GM23338 (cell line): Measurements from ENCODE around the gene RAI14. TPM values are rescaled to one million over a fixed set of nuclear protein-coding genes. Genes with fewer than 3 reads are reported as not detected.

Source experiments
- ATAC-seq: fragments of 200-7000 bp; cut with Tn5 transposase; 3 replicates; pipeline ENCODE4 v1.9.1; 2020
- DNase-seq: peaks from one replicate; pipeline ENCODE4 v3.0.0-alpha.2; 2015; ENCODE audit warnings: low spot score
- H2AFZ ChIP-seq: fragments of 200-600 bp; sonication (generic); 2 replicates; pipeline ENCODE4 v1.8.0; 2016; ENCODE audit warnings: antibody characterized with exemption, mild to moderate bottlenecking, moderate library complexity
- H3F3A ChIP-seq: fragments of 200-600 bp; sonication (generic); replicated peaks from 2 replicates; pipeline ENCODE4 v1.8.0; 2017; ENCODE audit warnings: antibody characterized with exemption, mixed run types, low read depth
- H3K27ac ChIP-seq: fragments of 200-600 bp; sonication (generic); 2 replicates; pipeline ENCODE4 v1.6.1; 2016; ENCODE audit warnings: low read depth
- H3K27me3 ChIP-seq: fragments of 200-600 bp; sonication (generic); 2 replicates; pipeline ENCODE4 v1.8.0; 2016; ENCODE audit warnings: mild to moderate bottlenecking, mixed run types, moderate library complexity; ENCODE audit not compliant: insufficient read depth
- H3K36me3 ChIP-seq: fragments of 200-600 bp; sonication (generic); 2 replicates; pipeline ENCODE4 v1.8.0; 2016; ENCODE audit warnings: mild to moderate bottlenecking; ENCODE audit not compliant: insufficient read depth
- H3K4me1 ChIP-seq: fragments of 200-600 bp; sonication (generic); 2 replicates; pipeline ENCODE4 v1.8.0; 2016; ENCODE audit warnings: mild to moderate bottlenecking, moderate library complexity; ENCODE audit not compliant: insufficient read depth
- H3K4me2 ChIP-seq: fragments of 200-600 bp; sonication (generic); 2 replicates; pipeline ENCODE4 v1.7.1; 2017; ENCODE audit warnings: mixed run types
- H3K4me3 ChIP-seq: fragments of 200-600 bp; sonication (generic); 2 replicates; pipeline ENCODE4 v1.6.1; 2016; ENCODE audit warnings: mixed run types
- H3K79me2 ChIP-seq: fragments of 200-600 bp; sonication (generic); replicated peaks from 2 replicates; pipeline ENCODE4 v1.8.0; 2017; ENCODE audit warnings: mild to moderate bottlenecking; ENCODE audit not compliant: insufficient read depth
- H3K9me2 ChIP-seq: fragments of 200-600 bp; sonication (generic); 2 replicates; pipeline ENCODE4 v1.8.0; 2017; ENCODE audit not compliant: insufficient read depth
- H4K20me1 ChIP-seq: fragments of 200-600 bp; sonication (generic); replicated peaks from 2 replicates; pipeline ENCODE4 v1.8.0; 2017; ENCODE audit warnings: mild to moderate bottlenecking; ENCODE audit not compliant: insufficient read depth
- H3K27ac Mint-ChIP-seq: 2 replicates; pipeline ENCODE4 v1.8.0; 2020; ENCODE audit warnings: inconsistent platforms, mild to moderate bottlenecking, moderate library complexity, mixed read lengths
- H3K27me3 Mint-ChIP-seq: 3 replicates; pipeline ENCODE4 v1.8.0; 2022; ENCODE audit warnings: low read depth, mild to moderate bottlenecking, moderate library complexity, mixed read lengths, inconsistent platforms; ENCODE audit not compliant: insufficient read depth, poor library complexity
- H3K36me3 Mint-ChIP-seq: 3 replicates; pipeline ENCODE4 v1.8.0; 2021; ENCODE audit warnings: low read depth, mild to moderate bottlenecking, inconsistent platforms, moderate library complexity, mixed read lengths
- H3K4me1 Mint-ChIP-seq: 3 replicates; pipeline ENCODE4 v1.8.0; 2020; ENCODE audit warnings: mild to moderate bottlenecking, inconsistent platforms, mixed read lengths
- H3K4me3 Mint-ChIP-seq: 3 replicates; pipeline ENCODE4 v1.8.0; 2021; ENCODE audit warnings: moderate library complexity, mild to moderate bottlenecking, inconsistent platforms, mixed read lengths
- H3K9me3 Mint-ChIP-seq: 3 replicates; pipeline ENCODE4 v1.8.0; 2020; ENCODE audit warnings: moderate library complexity, mild to moderate bottlenecking, inconsistent platforms, mixed read lengths
- CREB1 ChIP-seq: fragments of 250-450 bp; sonication (Bioruptor Pico); IDR thresholded peaks from 2 replicates; pipeline ENCODE4 v1.5.0; 2020; ENCODE audit warnings: low read depth, mild to moderate bottlenecking, moderate library complexity
- CTCF ChIP-seq, 2 experiments: fragments of 200-600 bp in 1 of 2; sonication (generic) in 1 of 2; conservative IDR thresholded peaks; 2 replicates each; pipeline versions ENCODE4 v1.5.1 to v1.6.1; 2016 to 2017; ENCODE audit warnings: antibody characterized with exemption in 2 of 2, low read depth in 2 of 2, mild to moderate bottlenecking in 2 of 2, moderate library complexity in 1 of 2
- EZH2 ChIP-seq: fragments of 200-600 bp; sonication (generic); IDR thresholded peaks from one replicate; pipeline ENCODE4 v1.8.0; 2017; ENCODE audit warnings: antibody characterized with exemption, mild to moderate bottlenecking, low read depth; ENCODE audit not compliant: unreplicated experiment
- POLR2AphosphoS5 ChIP-seq: IDR thresholded peaks from 2 replicates; pipeline ENCODE4 v1.6.1; 2016; ENCODE audit warnings: antibody characterized with exemption, low read depth
- STAT1 ChIP-seq: IDR thresholded peaks from one replicate; pipeline ENCODE4 v1.6.1; 2016; ENCODE audit warnings: antibody characterized with exemption; ENCODE audit not compliant: unreplicated experiment
- ZNF114 ChIP-seq: fragments of 250-450 bp; sonication (Bioruptor Pico); IDR thresholded peaks from 2 replicates; pipeline ENCODE4 v1.5.0; 2020; ENCODE audit warnings: mild to moderate bottlenecking, moderate library complexity
- ZNF462 ChIP-seq: fragments of 250-450 bp; sonication (Bioruptor Pico); IDR thresholded peaks from 2 replicates; pipeline ENCODE4 v1.5.0; 2020; ENCODE audit warnings: mild to moderate bottlenecking, moderate library complexity
- polyA plus RNA-seq: library from polyadenylated mRNA; unstranded; fragments of >200 nt; fragmentation: Nextera tagmentation; extraction: Ambion mirVana; gene quantifications from 2 replicates; pipeline ENCODE4 v1.2.1, GENCODE V29; 2016
- total RNA-seq: library from RNA; depleted of rRNA; stranded (reverse); fragments of >200 nt; shearing (Covaris generic); gene quantifications from 2 replicates; pipeline ENCODE4 v1.2.3, GENCODE V29; 2014
- TF ChIP-seq, protein P1 (sequence below): IDR thresholded peaks from 2 replicates; pipeline ENCODE4 v1.6.1; 2016; ENCODE audit warnings: antibody characterized with exemption
- TF ChIP-seq, protein P2 (sequence below): IDR thresholded peaks from one replicate; pipeline ENCODE4 v1.6.1; 2018; ENCODE audit warnings: antibody characterized with exemption; ENCODE audit not compliant: unreplicated experiment

RAI14 gene
- total and polyA plus RNA-seq, 2 experiments from 2014 or later: 58.8 to 95.8 TPM

DNA sequence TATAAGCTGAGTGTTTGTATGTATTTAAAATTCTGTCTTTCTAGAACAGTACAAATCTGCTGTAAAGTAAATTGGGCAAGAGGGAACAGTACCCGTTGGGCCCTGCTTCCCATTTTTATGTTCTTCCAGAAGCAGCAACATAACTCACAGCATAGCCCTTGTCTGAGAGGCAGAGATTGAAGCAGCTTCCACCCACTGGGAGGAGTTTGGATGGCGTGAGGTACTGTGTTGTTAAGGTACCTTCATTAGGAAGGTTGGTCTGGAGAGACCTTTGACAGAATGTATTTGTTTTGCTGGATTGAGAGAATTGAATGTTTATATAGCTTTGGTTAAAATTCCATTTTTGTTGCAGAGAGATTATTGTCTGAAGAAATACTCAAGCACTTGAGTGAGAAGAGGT, 24.8 kb downstream of the RAI14 start:
- Histone ChIP-seq H3K79me2 (peaks cover 96% of the 10 kb centered on the region), H4K20me1 (peaks cover 65% of the 10 kb centered on the region), H3F3A (no peaks in the 10 kb centered on the region), H2AFZ (no peak overlapping the region), H3K4me3 (no peak overlapping the region), H3K36me3 (no peaks in the 10 kb centered on the region), H3K27ac (no peak overlapping the region), H3K9me2 (no peaks in the 10 kb centered on the region), H3K4me1 (peaks cover 47% of the 10 kb centered on the region), H3K4me2 (no peak overlapping the region), H3K27me3 (no peaks in the 10 kb centered on the region)
- TF ChIP-seq, protein P1, sequence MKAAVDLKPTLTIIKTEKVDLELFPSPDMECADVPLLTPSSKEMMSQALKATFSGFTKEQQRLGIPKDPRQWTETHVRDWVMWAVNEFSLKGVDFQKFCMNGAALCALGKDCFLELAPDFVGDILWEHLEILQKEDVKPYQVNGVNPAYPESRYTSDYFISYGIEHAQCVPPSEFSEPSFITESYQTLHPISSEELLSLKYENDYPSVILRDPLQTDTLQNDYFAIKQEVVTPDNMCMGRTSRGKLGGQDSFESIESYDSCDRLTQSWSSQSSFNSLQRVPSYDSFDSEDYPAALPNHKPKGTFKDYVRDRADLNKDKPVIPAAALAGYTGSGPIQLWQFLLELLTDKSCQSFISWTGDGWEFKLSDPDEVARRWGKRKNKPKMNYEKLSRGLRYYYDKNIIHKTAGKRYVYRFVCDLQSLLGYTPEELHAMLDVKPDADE: no peak
- TF ChIP-seq ZNF114 (CRISPR knock-in tag) (no peak), EZH2 (no peak), CREB1 (CRISPR knock-in tag) (no peak), CTCF (conservative IDR thresholded peaks at IDR 0.05; ENCODE audit: low read depth in 2 of 2) (no peak), STAT1 (no peak), ZNF462 (CRISPR knock-in tag) (no peak), POLR2AphosphoS5 (no peak)
- TF ChIP-seq, protein P2, sequence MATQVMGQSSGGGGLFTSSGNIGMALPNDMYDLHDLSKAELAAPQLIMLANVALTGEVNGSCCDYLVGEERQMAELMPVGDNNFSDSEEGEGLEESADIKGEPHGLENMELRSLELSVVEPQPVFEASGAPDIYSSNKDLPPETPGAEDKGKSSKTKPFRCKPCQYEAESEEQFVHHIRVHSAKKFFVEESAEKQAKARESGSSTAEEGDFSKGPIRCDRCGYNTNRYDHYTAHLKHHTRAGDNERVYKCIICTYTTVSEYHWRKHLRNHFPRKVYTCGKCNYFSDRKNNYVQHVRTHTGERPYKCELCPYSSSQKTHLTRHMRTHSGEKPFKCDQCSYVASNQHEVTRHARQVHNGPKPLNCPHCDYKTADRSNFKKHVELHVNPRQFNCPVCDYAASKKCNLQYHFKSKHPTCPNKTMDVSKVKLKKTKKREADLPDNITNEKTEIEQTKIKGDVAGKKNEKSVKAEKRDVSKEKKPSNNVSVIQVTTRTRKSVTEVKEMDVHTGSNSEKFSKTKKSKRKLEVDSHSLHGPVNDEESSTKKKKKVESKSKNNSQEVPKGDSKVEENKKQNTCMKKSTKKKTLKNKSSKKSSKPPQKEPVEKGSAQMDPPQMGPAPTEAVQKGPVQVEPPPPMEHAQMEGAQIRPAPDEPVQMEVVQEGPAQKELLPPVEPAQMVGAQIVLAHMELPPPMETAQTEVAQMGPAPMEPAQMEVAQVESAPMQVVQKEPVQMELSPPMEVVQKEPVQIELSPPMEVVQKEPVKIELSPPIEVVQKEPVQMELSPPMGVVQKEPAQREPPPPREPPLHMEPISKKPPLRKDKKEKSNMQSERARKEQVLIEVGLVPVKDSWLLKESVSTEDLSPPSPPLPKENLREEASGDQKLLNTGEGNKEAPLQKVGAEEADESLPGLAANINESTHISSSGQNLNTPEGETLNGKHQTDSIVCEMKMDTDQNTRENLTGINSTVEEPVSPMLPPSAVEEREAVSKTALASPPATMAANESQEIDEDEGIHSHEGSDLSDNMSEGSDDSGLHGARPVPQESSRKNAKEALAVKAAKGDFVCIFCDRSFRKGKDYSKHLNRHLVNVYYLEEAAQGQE: no peak
- DNase-seq (no peak), ATAC-seq (0 out of 3 replicates have a peak, but pooled peaks have one; percentile 9)
- Mint-ChIP-seq H3K27me3 (peaks cover 2% of the 10 kb centered on the region), H3K4me3 (no peak overlapping the region), H3K9me3 (no peaks in the 10 kb centered on the region), H3K27ac (no peak overlapping the region), H3K36me3 (peaks cover 5% of the 10 kb centered on the region; the same call in 2 of the 3 replicates), H3K4me1 (peaks cover 63% of the 10 kb centered on the region)
